Measurements from ENCODE around the gene RGS19. TPM values are rescaled to one million over a fixed set of nuclear protein-coding genes. Genes with fewer than 3 reads are reported as not detected.

Gene RGS19
- total RNA-seq, 1 experiment from 2014 or later, result 12.8 TPM

GRCh38 chr20:64070244-64070993, 8.9 kb downstream of the RGS19 start:
- H3K27ac ChIP-seq (ENCODE audit: insufficient read length, low read depth, low read length), result no peak overlapping the region
- H3K9me3 ChIP-seq (ENCODE audit: control insufficient read depth, low read depth, low read length), result no peaks in the 10 kb centered on the region
- H3K23me2 ChIP-seq (ENCODE audit: insufficient read length, low read depth, low read length, poor library complexity, severe bottlenecking), result no peaks in the 10 kb centered on the region
- Mint-ChIP-seq H3K36me3 (ENCODE audit: insufficient read depth in 1 of 3, low read depth in 3 of 3) (peaks cover 0 to 3% (median 0%) of the 10 kb centered on the region in 3 experiments; a peak in 4 of 7 replicates), H3K4me3 (no peak overlapping the region), H3K4me1 (peaks cover 12 to 23% of the 10 kb centered on the region in 2 experiments), H3K27me3 (ENCODE audit: low read depth) (peaks cover 1% of the 10 kb centered on the region), H3K9me3 (no peaks in the 10 kb centered on the region), H3K27ac (no peak overlapping the region)
- no peak for DNase-seq
- H4K20me1 ChIP-seq (ENCODE audit: control insufficient read depth, insufficient read depth, insufficient read length), result no peaks in the 10 kb centered on the region
- H2AK5ac ChIP-seq (ENCODE audit: insufficient read length, low read length), result no peak overlapping the region
- H2BK20ac ChIP-seq (ENCODE audit: low read depth, low read length, poor library complexity, severe bottlenecking), result no peak overlapping the region
- H3K14ac ChIP-seq (ENCODE audit: insufficient read depth, low read length), result no peak overlapping the region
- no peak overlapping the region for H4K8ac ChIP-seq (replicated peaks; ENCODE audit: insufficient read length, low read depth, low read length)
- H3K27me3 ChIP-seq (ENCODE audit: insufficient read depth, low read length), result no peaks in the 10 kb centered on the region
- no peak overlapping the region for H3K23ac ChIP-seq (ENCODE audit: insufficient read length, low read depth, low read length)
- H3K56ac ChIP-seq (ENCODE audit: insufficient read length, low read depth, low read length), result no peak overlapping the region
- no peak overlapping the region for H2BK5ac ChIP-seq (ENCODE audit: insufficient read length, low read length)
- H2BK12ac ChIP-seq (ENCODE audit: insufficient read length, low read depth, low read length), result no peak overlapping the region
- H4K91ac ChIP-seq (ENCODE audit: insufficient read length, low read depth, low read length), result no peak overlapping the region
- no peaks in the 10 kb centered on the region for H3K79me1 ChIP-seq (ENCODE audit: insufficient read depth, low read depth, low read length, poor library complexity, severe bottlenecking)
- H2AFZ ChIP-seq (ENCODE audit: low read length), result no peak overlapping the region
- H4K5ac ChIP-seq (ENCODE audit: insufficient read length, low read depth, low read length), result no peak overlapping the region
- no CpG with 5 or more reads among the region's 31 CpGs for WGBS (ENCODE audit: extremely low coverage, insufficient read length, low lambda C conversion rate)
- H2BK120ac ChIP-seq (ENCODE audit: low read depth, low read length, poor library complexity, severe bottlenecking), result no peak overlapping the region
- no peak overlapping the region for H3K9ac ChIP-seq (ENCODE audit: extremely low read depth, insufficient read length, low read length)
- no peak overlapping the region for H3K4ac ChIP-seq (ENCODE audit: low read depth, low read length)
- peaks cover 1% of the 10 kb centered on the region; the same call in 1 of the 2 replicates for H3K4me1 ChIP-seq (ENCODE audit: insufficient read depth, low read length)
- no peak overlapping the region for H2BK15ac ChIP-seq (ENCODE audit: low read depth, low read length)
- no peak overlapping the region for H3K4me2 ChIP-seq (ENCODE audit: insufficient read depth, insufficient read length, low read length)
- H3K79me2 ChIP-seq (ENCODE audit: insufficient read depth, low read length), result no peaks in the 10 kb centered on the region
- no peak for TF ChIP-seq CTCF (conservative IDR thresholded peaks at IDR 0.05)
- no peak overlapping the region for H3K18ac ChIP-seq (ENCODE audit: insufficient read length, low read depth, low read length)
- H3T11ph ChIP-seq (ENCODE audit: low read length), result no peak overlapping the region

Data from H9 (cell line).